T-helper 1 cell treated with Interleukin-12 subunit alpha and Interleukin-12 subunit beta and Interleukin-4 antibody, amounts not matched to agents 30 μg/mL and 1 μg/mL, for 36 hours (primary cell): ENCODE data around the gene GAN.

Experiments
- H3K27ac Mint-ChIP-seq: one replicate; pipeline ENCODE4 v1.8.0; 2021; ENCODE audit warnings: mild to moderate bottlenecking, mixed read lengths
- H3K27me3 Mint-ChIP-seq: one replicate; pipeline ENCODE4 v1.8.0; 2021; ENCODE audit warnings: low read depth, mixed read lengths
- H3K36me3 Mint-ChIP-seq: one replicate; pipeline ENCODE4 v1.8.0; 2021; ENCODE audit warnings: low read depth, mixed read lengths
- H3K4me1 Mint-ChIP-seq: one replicate; pipeline ENCODE4 v1.8.0; 2021; ENCODE audit warnings: low read depth, mixed read lengths
- H3K4me3 Mint-ChIP-seq: one replicate; pipeline ENCODE4 v1.8.0; 2021; ENCODE audit warnings: mild to moderate bottlenecking, moderate library complexity, mixed read lengths
- H3K9me3 Mint-ChIP-seq: one replicate; pipeline ENCODE4 v1.8.0; 2021; ENCODE audit warnings: mixed read lengths

GAN gene

DNA sequence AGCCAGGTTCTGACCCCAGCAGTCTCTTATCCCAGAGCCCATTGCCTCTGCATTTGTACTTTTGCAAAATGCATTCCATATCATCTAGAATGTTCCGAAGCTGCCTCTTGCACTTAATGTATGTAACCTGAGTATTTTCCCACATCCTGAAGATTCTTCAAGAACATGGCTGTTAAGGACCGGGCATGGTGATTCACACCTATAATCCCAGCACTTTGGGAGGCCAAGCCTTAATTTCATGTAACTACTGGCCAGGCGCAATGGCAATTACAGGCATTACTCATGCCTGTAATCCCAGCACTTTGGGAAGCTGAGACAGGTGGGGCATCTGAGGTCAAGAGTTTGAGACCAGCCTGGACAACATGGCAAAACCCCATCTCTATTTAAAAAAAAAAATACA is 31.7 kb upstream of the GAN start:
- Mint-ChIP-seq H3K4me1 (peaks cover 1% of the 10 kb centered on the region), H3K27me3 (peaks cover 3% of the 10 kb centered on the region), H3K27ac (no peak overlapping the region), H3K9me3 (no peaks in the 10 kb centered on the region), H3K36me3 (no peaks in the 10 kb centered on the region), H3K4me3 (no peak overlapping the region)

DNA sequence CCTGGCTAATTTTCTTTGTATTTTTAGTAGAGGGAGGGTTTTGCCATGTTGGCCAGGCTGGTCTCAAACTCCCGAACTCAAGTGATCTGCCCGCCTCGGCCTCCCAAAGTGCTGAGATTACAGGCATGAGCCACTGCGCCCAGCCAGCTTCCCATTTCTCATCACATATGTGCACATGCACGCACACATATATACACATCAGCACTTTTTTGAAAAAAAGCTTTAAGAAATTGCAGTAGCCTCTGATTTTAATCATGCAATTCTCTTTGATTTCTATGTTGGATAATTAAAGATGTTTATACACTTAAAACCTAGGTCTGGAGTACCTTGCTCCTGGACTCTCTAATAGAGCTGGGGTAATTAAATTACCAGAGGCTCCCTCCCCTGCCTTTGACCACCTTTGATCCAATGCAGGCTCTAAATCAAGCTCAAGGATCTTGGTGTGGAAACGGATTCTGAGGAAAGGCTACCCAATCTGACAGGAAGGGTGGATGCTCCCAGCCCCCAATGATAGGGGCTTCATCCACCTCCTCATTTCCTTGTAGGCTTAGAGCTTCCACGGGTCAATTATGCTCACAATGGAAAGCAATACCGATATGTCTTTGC is 29.7 kb upstream of the GAN start:
- Mint-ChIP-seq H3K27me3 (peaks cover 3% of the 10 kb centered on the region), H3K36me3 (no peaks in the 10 kb centered on the region), H3K4me1 (peaks cover 1% of the 10 kb centered on the region), H3K4me3 (no peak overlapping the region), H3K9me3 (no peaks in the 10 kb centered on the region), H3K27ac (no peak overlapping the region)

DNA sequence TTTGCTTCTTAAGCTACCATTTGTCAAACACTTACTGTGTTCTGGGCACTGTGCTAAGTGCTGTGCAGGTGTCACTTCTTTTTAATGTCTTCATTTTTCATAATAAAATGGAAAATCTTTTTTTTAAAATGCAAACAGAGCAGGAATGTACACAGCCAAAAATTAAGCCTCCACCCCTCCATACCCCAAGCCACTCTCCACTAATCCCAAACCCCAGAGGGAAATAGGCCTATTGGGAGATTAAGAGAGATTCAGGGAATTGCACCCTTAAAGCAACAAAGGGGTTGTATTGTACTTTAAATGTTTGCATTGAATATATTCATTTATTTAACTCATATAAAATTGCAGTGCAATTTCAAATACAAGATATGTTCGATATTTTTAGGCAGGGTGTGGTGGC is 28.6 kb upstream of the GAN start:
- H3K4me1 Mint-ChIP-seq = no peaks in the 10 kb centered on the region
- no peaks in the 10 kb centered on the region for H3K36me3 Mint-ChIP-seq
- H3K27me3 Mint-ChIP-seq = no peaks in the 10 kb centered on the region
- no peaks in the 10 kb centered on the region for H3K9me3 Mint-ChIP-seq
- no peak overlapping the region for H3K4me3 Mint-ChIP-seq
- no peak overlapping the region for H3K27ac Mint-ChIP-seq

DNA sequence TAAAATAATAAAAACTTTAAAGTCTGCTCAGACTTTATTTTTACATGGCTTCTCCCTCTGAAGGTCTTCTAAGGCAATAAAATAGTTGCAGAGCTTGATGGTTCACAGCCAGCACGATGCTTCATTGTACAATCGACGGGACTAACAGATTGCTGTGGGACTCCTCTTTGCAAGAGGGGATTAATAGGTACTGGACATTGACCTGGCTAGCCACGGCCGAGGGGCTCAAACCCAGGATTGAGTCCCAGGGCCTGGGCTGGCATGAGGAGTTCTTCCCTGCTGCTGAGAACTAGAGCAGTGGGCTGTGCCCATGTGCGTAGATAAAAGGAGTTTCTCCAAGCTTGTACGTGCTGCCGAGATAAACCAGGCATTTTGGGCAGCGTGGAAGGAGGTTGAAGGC is 23.6 kb upstream of the GAN start:
- Mint-ChIP-seq H3K27me3 (peaks cover 5% of the 10 kb centered on the region), H3K4me3 (no peak overlapping the region), H3K36me3 (no peaks in the 10 kb centered on the region), H3K9me3 (no peaks in the 10 kb centered on the region), H3K27ac (no peak overlapping the region), H3K4me1 (no peaks in the 10 kb centered on the region)

DNA sequence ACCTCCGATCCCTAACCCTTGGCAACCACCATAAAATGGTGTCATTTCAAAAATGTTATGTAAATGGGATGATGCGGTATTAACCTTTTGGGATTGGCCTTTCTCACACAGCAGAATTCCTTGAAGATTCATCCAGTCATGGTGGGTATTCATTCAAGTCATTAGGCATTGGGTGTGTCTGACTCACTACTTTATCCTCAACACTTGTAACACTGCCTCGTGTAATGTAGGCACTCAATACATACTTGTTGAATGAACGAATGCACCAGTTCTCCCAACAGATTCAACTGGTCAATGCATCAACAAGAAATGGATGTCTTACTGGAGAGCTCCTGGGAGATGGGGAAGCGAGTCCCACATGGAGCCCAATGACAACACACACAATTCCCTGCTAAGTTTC is 21.8 kb upstream of the GAN start:
- Mint-ChIP-seq H3K27me3 (peaks cover 5% of the 10 kb centered on the region), H3K27ac (no peak overlapping the region), H3K36me3 (no peaks in the 10 kb centered on the region), H3K9me3 (no peaks in the 10 kb centered on the region), H3K4me3 (no peak overlapping the region), H3K4me1 (no peaks in the 10 kb centered on the region)

DNA sequence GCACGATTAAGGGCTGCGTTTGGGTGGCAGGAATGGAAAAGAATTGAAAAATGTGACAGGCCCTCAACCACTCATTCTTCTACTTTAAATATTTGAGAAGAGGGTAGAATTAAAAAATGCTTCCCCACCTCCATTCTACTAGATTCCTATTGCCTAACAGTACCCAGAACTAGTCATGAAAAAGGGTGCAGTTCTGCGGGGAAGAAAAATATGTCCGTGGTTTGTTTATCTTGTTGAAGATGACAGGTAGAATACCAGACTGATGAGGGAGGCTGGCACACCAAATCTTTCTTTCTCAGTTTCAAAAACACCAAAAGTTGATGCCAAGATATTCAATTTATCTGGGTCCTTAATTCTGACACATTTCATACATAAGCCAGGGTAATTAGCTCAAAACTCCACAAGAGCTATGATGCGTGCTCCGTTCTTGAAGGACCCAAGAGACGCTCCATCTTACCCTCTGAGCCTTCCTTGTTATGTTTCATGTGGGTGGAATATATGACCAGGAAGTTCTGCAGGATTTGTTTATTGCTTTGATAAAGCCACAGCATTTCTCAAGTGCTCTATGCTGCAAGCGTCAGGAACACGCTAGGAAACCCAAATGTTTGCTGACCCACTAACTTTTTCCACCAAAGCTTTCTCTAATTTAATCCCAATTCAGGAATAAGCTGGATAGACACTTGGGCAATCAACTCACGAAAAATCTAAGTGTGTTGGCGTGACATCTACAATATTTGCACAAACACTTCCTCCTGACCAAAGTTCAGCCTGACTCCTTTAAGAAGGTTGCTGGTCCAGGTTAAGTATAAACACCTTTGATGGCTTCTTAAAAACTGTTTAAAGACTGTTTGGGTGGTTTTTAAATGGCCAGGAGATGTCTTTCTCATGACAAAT is 20.6 kb upstream of the GAN start:
- Mint-ChIP-seq H3K4me1 (no peaks in the 10 kb centered on the region), H3K9me3 (no peaks in the 10 kb centered on the region), H3K27ac (no peak overlapping the region), H3K27me3 (peaks cover 5% of the 10 kb centered on the region), H3K4me3 (no peak overlapping the region), H3K36me3 (no peaks in the 10 kb centered on the region)

DNA sequence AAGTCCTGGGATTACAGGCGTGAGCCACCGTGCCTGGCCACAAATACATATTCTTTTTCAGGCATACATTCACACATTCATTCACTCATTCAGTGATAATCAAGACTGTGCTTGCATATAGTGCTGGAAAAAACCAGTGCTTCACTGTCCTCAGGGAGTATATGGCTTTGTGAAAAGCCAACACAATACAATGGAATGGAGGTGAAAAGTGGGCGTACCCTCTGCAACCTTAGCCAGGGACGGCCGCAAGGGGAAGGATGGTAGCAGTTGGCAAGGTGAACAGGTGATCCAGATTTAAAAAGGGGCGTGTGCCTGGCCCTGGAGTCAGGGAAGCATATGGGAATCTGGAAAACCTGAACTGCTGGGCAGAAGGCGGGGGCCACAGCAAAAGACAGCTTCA is 18.1 kb upstream of the GAN start:
- Mint-ChIP-seq H3K36me3 (no peaks in the 10 kb centered on the region), H3K27ac (no peak overlapping the region)

DNA sequence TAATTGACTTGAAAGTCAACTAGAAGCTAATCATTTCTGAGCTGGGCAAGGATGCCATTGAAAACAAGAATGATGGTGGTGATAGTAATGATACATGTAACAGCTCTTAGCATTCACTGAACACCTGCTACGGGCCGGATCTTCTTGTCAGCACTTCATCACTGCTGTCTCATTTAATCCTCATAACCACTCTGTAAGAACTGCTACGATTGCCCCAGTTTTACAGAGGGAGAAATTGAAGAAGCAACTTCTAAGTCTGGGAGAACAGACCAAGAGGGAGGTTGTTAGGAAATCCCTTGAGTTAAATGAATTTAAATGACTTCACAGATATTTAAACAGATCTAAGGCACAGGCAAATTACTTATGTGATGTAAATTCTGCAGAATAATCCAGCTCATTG is 7.0 kb upstream of the GAN start:
- peaks cover 7% of the 10 kb centered on the region for H3K4me1 Mint-ChIP-seq
- H3K9me3 Mint-ChIP-seq = no peaks in the 10 kb centered on the region
- H3K36me3 Mint-ChIP-seq = peaks cover 2% of the 10 kb centered on the region
- H3K27ac Mint-ChIP-seq = no peak overlapping the region
- no peaks in the 10 kb centered on the region for H3K27me3 Mint-ChIP-seq
- H3K4me3 Mint-ChIP-seq = no peak overlapping the region

More for the DNA sequence above, 18.1 kb upstream of the GAN start:
- Mint-ChIP-seq H3K9me3 (no peaks in the 10 kb centered on the region), H3K27me3 (peaks cover 5% of the 10 kb centered on the region), H3K4me1 (no peaks in the 10 kb centered on the region), H3K4me3 (no peak overlapping the region)

DNA sequence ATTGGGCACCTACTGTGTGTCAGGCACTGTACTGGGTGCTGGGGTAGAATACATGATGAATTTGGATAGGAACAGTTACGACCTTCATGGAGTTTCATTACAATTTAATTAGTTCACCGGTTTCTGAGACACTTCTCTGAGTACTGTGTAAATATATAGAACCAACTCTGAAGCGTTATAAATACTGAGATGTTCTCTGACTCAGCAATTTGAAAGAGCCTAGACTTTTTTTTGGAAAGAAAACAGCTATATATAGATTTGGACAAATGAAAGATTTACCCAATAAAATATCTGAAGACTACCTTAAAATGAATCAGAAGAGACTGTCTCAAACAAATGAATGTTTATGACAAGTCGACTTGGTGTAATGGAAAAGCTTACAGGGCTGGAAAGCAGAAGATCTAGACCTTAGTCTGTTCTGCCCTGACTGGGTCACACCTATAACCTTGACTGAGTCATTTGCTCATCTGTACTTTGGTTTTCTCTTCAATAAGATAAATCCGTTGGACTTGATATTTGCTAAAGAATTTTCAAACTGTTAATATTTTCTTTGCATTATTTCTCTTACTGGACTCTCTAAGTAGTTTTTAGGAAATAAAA is 4.6 kb upstream of the GAN start:
- H3K27ac Mint-ChIP-seq = no peak overlapping the region
- peaks cover 23% of the 10 kb centered on the region for H3K4me1 Mint-ChIP-seq
- H3K27me3 Mint-ChIP-seq = no peaks in the 10 kb centered on the region
- peaks cover 7% of the 10 kb centered on the region for H3K36me3 Mint-ChIP-seq
- no peaks in the 10 kb centered on the region for H3K9me3 Mint-ChIP-seq
- H3K4me3 Mint-ChIP-seq = no peak overlapping the region

DNA sequence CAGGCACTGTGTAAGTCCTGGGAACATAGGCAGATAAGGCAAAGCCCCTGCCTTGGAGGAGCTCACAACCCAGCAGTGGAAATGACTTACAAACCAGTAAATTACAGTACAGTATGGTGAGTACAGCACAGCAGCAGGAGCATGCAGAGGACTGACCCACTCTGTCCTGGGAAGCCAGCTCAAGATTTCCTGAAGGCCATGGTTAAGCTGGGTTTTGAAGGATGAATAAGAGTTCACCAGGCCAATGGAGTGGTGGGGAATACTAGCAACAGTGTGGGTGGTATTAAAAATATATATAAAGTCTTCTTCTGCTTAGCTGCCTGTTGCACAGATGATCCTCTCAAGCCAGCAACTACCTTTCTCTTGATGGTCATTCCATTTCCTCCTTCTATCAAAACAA is 3.0 kb upstream of the GAN start:
- no peaks in the 10 kb centered on the region for H3K9me3 Mint-ChIP-seq
- no peaks in the 10 kb centered on the region for H3K27me3 Mint-ChIP-seq
- no peak overlapping the region for H3K27ac Mint-ChIP-seq
- no peak overlapping the region for H3K4me3 Mint-ChIP-seq
- peaks cover 7% of the 10 kb centered on the region for H3K36me3 Mint-ChIP-seq
- H3K4me1 Mint-ChIP-seq = peaks cover 28% of the 10 kb centered on the region

DNA sequence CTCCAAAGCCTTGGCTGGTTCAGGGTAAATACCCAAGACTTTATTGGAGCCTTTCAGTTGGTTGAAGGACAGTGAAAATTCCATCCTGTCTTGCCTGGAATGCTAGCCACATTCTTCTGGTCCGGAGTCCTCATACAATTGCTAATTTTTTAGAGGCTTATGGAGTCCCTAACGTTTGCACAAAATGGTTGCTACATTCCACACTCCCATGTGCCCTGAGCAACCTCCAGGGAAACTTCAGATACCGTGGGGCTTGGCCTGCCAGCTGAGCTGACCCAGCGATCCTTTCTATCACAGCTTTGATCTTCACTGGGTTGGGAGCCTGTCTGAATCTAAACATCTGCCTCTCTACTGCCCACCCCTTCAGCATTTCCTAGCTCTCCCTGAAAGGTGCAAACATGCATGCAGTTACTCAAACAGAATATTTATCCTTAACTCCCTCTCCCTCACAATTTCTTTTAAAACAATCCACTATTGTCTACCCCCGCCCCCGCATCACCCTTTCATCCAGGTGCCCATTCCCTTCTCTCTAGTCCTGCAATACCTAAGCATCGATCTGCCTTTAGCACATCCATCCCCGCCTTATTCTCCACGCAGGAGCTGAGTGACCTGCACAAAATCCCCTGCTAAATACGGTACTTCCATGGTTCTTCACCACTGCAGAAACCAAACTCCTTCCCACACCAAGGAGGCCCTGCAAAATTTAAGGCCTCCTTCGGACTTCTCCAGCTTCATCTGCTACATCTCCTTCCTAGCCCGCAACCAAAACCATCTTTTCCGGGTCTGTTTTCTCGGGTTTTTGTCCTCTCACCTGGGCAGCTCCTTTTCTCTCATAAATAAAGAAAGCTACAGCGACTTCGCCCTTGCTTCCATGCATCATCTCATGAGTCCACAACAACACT is 810 bp upstream of the GAN start:
- Mint-ChIP-seq H3K4me3 (peak overlapping the region; percentile 98), H3K9me3 (no peaks in the 10 kb centered on the region), H3K36me3 (peaks cover 9% of the 10 kb centered on the region), H3K27me3 (no peaks in the 10 kb centered on the region), H3K4me1 (peaks cover 30% of the 10 kb centered on the region), H3K27ac (peak overlapping the region; percentile 92)

DNA sequence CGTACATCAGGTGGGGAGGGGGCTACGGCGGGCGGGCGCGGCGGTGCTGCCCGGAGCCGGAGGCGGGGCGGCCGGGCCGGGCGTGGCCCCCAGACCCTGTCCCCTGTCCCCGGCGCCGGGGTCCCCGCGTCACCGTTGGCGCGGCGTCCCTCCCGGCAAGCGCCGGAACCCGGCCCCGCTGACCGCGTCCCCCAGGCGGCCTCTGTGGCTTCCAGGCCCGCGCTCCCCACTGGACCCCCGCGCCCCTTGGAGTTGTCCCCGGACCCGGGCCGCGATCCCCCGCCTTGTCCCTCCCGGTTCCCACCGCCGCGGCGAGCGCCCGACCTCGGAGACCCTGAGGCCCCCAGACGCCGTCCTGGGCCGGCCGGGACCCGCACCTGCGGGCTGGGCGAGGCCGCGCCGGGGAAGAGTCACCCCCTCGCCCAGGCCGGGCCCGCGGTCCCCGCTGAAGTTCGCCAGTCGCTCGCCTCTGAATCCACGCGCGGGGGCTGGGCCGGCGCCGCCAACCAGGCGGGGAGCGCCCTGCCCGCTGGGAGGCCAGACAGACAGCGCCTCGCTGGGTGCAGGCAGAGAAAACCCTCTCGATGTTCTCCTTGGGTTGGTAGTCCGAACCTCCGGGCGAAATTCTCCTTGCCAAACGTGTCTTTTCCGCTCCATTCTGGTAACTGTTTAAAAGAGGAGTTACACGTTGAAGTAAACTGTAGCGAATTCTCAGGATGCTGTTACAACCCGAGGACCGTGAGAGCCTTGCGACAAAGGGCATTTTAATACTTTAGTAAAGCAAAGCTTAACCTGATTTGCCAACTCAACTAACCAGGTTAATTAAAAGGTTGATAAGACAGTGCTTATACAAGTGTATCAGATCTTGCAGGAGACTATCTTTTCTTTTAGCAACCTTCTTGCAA is 761 bp downstream of the GAN start:
- peaks cover 30% of the 10 kb centered on the region for H3K4me1 Mint-ChIP-seq
- H3K36me3 Mint-ChIP-seq = peaks cover 9% of the 10 kb centered on the region

DNA sequence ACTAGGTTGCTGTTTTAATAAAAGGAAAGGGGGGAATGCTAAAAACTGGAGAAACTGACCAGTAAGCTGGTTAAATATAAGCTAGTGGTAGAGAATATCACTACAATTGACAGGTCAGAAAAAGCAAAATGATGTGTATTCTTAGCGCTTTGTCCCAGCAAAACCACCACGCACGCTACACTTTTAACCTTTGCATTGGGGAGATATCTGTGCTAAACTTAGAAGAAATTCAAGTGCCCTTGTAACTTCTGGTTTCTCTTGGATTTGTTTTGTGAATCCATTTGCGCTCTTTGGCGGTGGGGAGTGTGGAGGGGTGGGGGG is 1.4 kb downstream of the GAN start:
- H3K27me3 Mint-ChIP-seq = no peaks in the 10 kb centered on the region
- H3K27ac Mint-ChIP-seq = peak overlapping the region; percentile 79
- peaks cover 30% of the 10 kb centered on the region for H3K4me1 Mint-ChIP-seq
- H3K9me3 Mint-ChIP-seq = no peaks in the 10 kb centered on the region
- peak overlapping the region; percentile 88 for H3K4me3 Mint-ChIP-seq
- peaks cover 9% of the 10 kb centered on the region for H3K36me3 Mint-ChIP-seq

More for the DNA sequence above, 761 bp downstream of the GAN start:
- Mint-ChIP-seq H3K27ac (peak overlapping the region; percentile 79), H3K4me3 (peak overlapping the region; percentile 98), H3K27me3 (no peaks in the 10 kb centered on the region), H3K9me3 (no peaks in the 10 kb centered on the region)
